AG04450 (cell line): Measurements from ENCODE around the gene TSPAN15. TPM values are rescaled to one million over a fixed set of nuclear protein-coding genes. Genes with fewer than 3 reads are reported as not detected.

ENCODE experiments used
- CTCF ChIA-PET: fragments of 300-600, 350-600 bp; formaldehyde crosslinking; extraction: SDS; loops from one replicate; lab custom pipeline; 2022; ENCODE audit warnings: antibody characterized with exemption, inconsistent platforms; lab: Charles Lee
- POLR2A ChIA-PET: fragments of 350-600 bp; formaldehyde crosslinking; extraction: SDS; loops from one replicate; lab custom pipeline; 2021; ENCODE audit warnings: antibody characterized with exemption, inconsistent platforms; lab: Yijun Ruan, JAX
- DNase-seq: peaks from one replicate; pipeline ENCODE4 v3.0.0-alpha.2; 2011; ENCODE audit warnings: low read depth, low spot score
- H3K27ac ChIP-seq: one replicate; pipeline ENCODE4 v1.5.1; 2012; ENCODE audit warnings: low read depth, low read length, control low read depth
- H3K27me3 ChIP-seq: one replicate; pipeline ENCODE4 v1.6.0; 2012; ENCODE audit warnings: low read length; ENCODE audit not compliant: control insufficient read depth, insufficient read depth
- H3K4me3 ChIP-seq: 2 replicates; pipeline ENCODE4 v1.5.1; 2011; ENCODE audit warnings: mild to moderate bottlenecking, low read depth, low read length, control low read depth
- H3K9me3 ChIP-seq: 2 replicates; pipeline ENCODE4 v1.5.1; 2012; ENCODE audit warnings: low read length; ENCODE audit not compliant: control insufficient read depth, insufficient read depth
- CTCF ChIP-seq: IDR thresholded peaks from 2 replicates; pipeline ENCODE4 v1.5.1; 2011; ENCODE audit warnings: low read depth, low read length, control low read depth, inconsistent platforms
- polyA plus RNA-seq: library from polyadenylated mRNA; depleted of rRNA; stranded (reverse); fragments of >200 nt; gene quantifications from 2 replicates; pipeline ENCODE4 v1.2.3, GENCODE V29; 2011

Gene TSPAN15
- polyA plus RNA-seq, 1 experiment, result 0.38 TPM

GRCh38 chr10:69473304-69473990 is 22.2 kb downstream of the TSPAN15 start:
- CTCF ChIA-PET, result no interaction called here
- DNase-seq, result no peak

GRCh38 chr10:69474742-69475432 is 23.6 kb downstream of the TSPAN15 start:
- ChIA-PET POLR2A (no interaction called here), CTCF (no interaction called here)
- H3K27me3 ChIP-seq, result peaks cover 42% of the 10 kb centered on the region
- no peak overlapping the region for H3K27ac ChIP-seq
- no peaks in the 10 kb centered on the region; the same call in 1 of the 2 replicates for H3K9me3 ChIP-seq
- TF ChIP-seq CTCF, result no peak
- no peak for DNase-seq
- H3K4me3 ChIP-seq, result no peak overlapping the region

More at GRCh38 chr10:69473304-69473990, 22.2 kb downstream of the TSPAN15 start:
- H3K27me3 ChIP-seq, result peaks cover 40% of the 10 kb centered on the region
- H3K27ac ChIP-seq, result no peak overlapping the region
- H3K9me3 ChIP-seq, result no peaks in the 10 kb centered on the region; the same call in 1 of the 2 replicates
- no peak for TF ChIP-seq CTCF
- H3K4me3 ChIP-seq, result no peak overlapping the region
- POLR2A ChIA-PET, result no interaction called here

GRCh38 chr10:69475433-69475830 is 24.2 kb downstream of the TSPAN15 start:
- no peak for TF ChIP-seq CTCF
- H3K4me3 ChIP-seq, result no peak overlapping the region
- H3K9me3 ChIP-seq, result no peaks in the 10 kb centered on the region; the same call in 1 of the 2 replicates
- POLR2A ChIA-PET, result no interaction called here
- peaks cover 41% of the 10 kb centered on the region for H3K27me3 ChIP-seq
- no peak overlapping the region for H3K27ac ChIP-seq
- DNase-seq, result no peak
- CTCF ChIA-PET, result no interaction called here

GRCh38 chr10:69477968-69478597 is 26.8 kb downstream of the TSPAN15 start:
- no peak for TF ChIP-seq CTCF
- POLR2A ChIA-PET, result no interaction called here
- Histone ChIP-seq H3K27ac (no peak overlapping the region), H3K4me3 (no peak overlapping the region), H3K27me3 (peaks cover 37% of the 10 kb centered on the region), H3K9me3 (no peaks in the 10 kb centered on the region; the same call in 1 of the 2 replicates)
- CTCF ChIA-PET, result interaction anchor here (0.5 kb wide), 1 partner anchor 60 kb away, joined by 3 read pairs; no protein-coding TSS in a partner anchor
- no peak for DNase-seq
